RWPE2 (cell line): ENCODE measurements around the gene CHPF.

ENCODE experiments used
- ATAC-seq: fragments of 200-7000 bp; cut with Tn5 transposase; 3 replicates; pipeline ENCODE4 v1.9.1; 2021; ENCODE audit warnings: low read depth
- DNase-seq: peaks from one replicate; pipeline ENCODE4 v3.0.0-alpha.2; 2020; ENCODE audit warnings: low spot score
- H3K27ac ChIP-seq: fragments of 450-650 bp; 2 replicates; pipeline ENCODE4 v1.5.1; 2017; ENCODE audit warnings: mild to moderate bottlenecking; ENCODE audit not compliant: poor library complexity, severe bottlenecking
- H3K27me3 ChIP-seq: fragments of 250-450 bp; sonication (Bioruptor Pico); 2 replicates; pipeline ENCODE4 v1.5.1; 2021; ENCODE audit warnings: mild to moderate bottlenecking, moderate library complexity; ENCODE audit not compliant: insufficient read depth, poor library complexity, severe bottlenecking
- H3K36me3 ChIP-seq: fragments of 250-450 bp; sonication (Bioruptor Pico); 2 replicates; pipeline ENCODE4 v1.5.1; 2020; ENCODE audit warnings: low read depth, mild to moderate bottlenecking, moderate library complexity
- H3K4me1 ChIP-seq: fragments of 250-450 bp; sonication (Bioruptor Pico); 2 replicates; pipeline ENCODE4 v1.5.1; 2021; ENCODE audit warnings: mild to moderate bottlenecking, moderate library complexity; ENCODE audit not compliant: insufficient read depth, poor library complexity, severe bottlenecking
- H3K4me3 ChIP-seq: fragments of 250-450 bp; sonication (Bioruptor Pico); 2 replicates; pipeline ENCODE4 v1.5.1; 2021; ENCODE audit warnings: mild to moderate bottlenecking, moderate library complexity; ENCODE audit not compliant: severe bottlenecking
- H3K9me3 ChIP-seq: fragments of 250-450 bp; sonication (Bioruptor Pico); 2 replicates; pipeline ENCODE4 v1.5.1; 2021; ENCODE audit warnings: mild to moderate bottlenecking, moderate library complexity; ENCODE audit not compliant: severe bottlenecking
- TF ChIP-seq, protein P1 (sequence below): fragments of 450-650 bp; IDR thresholded peaks from one replicate; pipeline ENCODE4 v1.5.1; 2017; ENCODE audit warnings: mild to moderate bottlenecking, moderate library complexity; ENCODE audit not compliant: poor library complexity, severe bottlenecking

CHPF gene

GRCh38 chr2:219545295-219545942, 1.8 kb upstream of the CHPF start:
- Histone ChIP-seq H3K4me1 (no peaks in the 10 kb centered on the region), H3K9me3 (no peaks in the 10 kb centered on the region), H3K27ac (no peak overlapping the region), H3K36me3 (peaks cover 13% of the 10 kb centered on the region), H3K27me3 (no peaks in the 10 kb centered on the region), H3K4me3 (no peak overlapping the region)
- TF ChIP-seq, protein P1, sequence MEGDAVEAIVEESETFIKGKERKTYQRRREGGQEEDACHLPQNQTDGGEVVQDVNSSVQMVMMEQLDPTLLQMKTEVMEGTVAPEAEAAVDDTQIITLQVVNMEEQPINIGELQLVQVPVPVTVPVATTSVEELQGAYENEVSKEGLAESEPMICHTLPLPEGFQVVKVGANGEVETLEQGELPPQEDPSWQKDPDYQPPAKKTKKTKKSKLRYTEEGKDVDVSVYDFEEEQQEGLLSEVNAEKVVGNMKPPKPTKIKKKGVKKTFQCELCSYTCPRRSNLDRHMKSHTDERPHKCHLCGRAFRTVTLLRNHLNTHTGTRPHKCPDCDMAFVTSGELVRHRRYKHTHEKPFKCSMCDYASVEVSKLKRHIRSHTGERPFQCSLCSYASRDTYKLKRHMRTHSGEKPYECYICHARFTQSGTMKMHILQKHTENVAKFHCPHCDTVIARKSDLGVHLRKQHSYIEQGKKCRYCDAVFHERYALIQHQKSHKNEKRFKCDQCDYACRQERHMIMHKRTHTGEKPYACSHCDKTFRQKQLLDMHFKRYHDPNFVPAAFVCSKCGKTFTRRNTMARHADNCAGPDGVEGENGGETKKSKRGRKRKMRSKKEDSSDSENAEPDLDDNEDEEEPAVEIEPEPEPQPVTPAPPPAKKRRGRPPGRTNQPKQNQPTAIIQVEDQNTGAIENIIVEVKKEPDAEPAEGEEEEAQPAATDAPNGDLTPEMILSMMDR, result no peak
- ATAC-seq (no peak), DNase-seq (no peak)

GRCh38 chr2:219544567-219544966, 958 bp upstream of the CHPF start:
- TF ChIP-seq, protein P1, result no peak
- Histone ChIP-seq H3K27ac (no peak overlapping the region), H3K4me3 (peak overlapping the region; percentile 80), H3K4me1 (no peaks in the 10 kb centered on the region), H3K27me3 (no peaks in the 10 kb centered on the region), H3K36me3 (peaks cover 19% of the 10 kb centered on the region), H3K9me3 (no peaks in the 10 kb centered on the region)
- DNase-seq, result no peak
- ATAC-seq, result no peak

GRCh38 chr2:219542931-219543595, 546 bp downstream of the CHPF start:
- TF ChIP-seq, protein P1, result no peak
- Histone ChIP-seq H3K36me3 (peaks cover 27% of the 10 kb centered on the region), H3K4me3 (peak overlapping the region; percentile 80), H3K4me1 (peaks cover 6% of the 10 kb centered on the region), H3K9me3 (no peaks in the 10 kb centered on the region), H3K27me3 (no peaks in the 10 kb centered on the region), H3K27ac (peak overlapping the region; percentile 79)
- ATAC-seq, result peak; percentile 56
- DNase-seq, result no peak

DNA sequence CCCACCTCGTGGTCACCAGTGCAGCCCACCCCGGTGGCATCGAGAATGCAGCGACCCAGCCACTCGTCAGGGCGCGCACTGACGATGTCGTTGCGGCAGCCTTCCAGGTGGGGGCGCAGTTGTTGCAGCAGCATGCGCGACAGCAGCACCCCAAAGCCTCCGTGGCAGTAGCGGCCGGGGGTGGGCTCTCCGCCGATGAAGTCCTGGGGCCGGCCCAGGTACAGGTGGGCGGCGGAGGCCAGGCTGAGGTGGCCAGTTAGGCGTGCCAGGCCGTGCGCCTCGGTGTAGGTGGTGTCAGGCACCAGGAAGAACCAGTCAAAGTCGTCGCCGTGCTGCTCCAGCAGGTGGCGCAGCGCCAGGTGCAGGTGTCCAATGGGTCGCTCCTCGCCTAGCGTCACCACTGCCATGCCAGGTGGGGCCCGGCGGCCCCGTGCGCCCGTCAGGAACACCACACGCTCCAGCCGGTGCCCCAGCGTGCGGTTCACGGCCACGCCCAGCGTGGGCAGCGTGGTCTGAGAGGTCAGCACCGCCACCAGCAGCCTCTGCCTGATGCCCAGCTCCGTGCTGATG, 1.9 kb downstream of the CHPF start:
- peak; percentile 37 for ATAC-seq
- H3K36me3 ChIP-seq, result peaks cover 27% of the 10 kb centered on the region
- no peaks in the 10 kb centered on the region for H3K27me3 ChIP-seq
- H3K4me1 ChIP-seq, result peaks cover 9% of the 10 kb centered on the region
- H3K9me3 ChIP-seq, result no peaks in the 10 kb centered on the region
- peak; percentile 89 for DNase-seq
- peak overlapping the region; percentile 80 for H3K4me3 ChIP-seq
- TF ChIP-seq, protein P1, result peak; percentile 98
- H3K27ac ChIP-seq, result peak overlapping the region; percentile 79
